Suppressor macrophage treated with lipopolysaccharide for 4 hours (primary cell): ENCODE measurements around the gene LBHD2.

Source experiments
- DNase-seq: peaks from one replicate; pipeline ENCODE4 v3.0.0-alpha.2; 2020

The LBHD2 gene

DNA sequence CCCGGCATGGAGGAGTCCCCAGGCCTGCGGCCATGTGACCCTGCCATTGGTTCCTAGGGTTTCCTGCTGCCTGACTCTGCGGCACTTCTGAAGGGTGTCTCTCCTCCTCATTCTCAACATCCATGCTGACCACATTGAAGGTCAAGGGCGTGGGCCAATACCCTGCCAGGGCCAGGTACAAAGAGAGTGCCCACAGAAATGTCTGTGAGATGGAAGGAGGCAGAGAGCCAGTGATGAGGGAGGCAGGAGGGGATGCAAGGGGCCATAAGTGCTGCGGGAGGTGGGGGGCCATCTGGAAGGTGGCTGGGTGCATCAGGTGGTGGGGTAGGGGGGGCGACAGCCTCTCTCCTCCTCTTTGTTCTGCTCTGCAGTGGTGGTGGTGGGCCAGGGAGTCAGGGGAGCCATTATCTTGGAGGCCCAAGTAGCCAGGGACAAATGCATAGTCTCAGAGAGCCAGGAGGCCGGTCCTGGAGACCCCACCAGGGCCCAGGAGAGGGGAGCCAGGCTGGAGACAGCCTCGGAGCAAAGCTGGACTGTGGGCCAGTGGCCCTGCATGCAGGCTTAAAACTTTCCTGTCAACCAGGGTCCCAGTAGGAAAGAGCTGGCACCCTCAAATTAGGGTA lies 13.6 kb upstream of the LBHD2 start:
- no peak for DNase-seq

DNA sequence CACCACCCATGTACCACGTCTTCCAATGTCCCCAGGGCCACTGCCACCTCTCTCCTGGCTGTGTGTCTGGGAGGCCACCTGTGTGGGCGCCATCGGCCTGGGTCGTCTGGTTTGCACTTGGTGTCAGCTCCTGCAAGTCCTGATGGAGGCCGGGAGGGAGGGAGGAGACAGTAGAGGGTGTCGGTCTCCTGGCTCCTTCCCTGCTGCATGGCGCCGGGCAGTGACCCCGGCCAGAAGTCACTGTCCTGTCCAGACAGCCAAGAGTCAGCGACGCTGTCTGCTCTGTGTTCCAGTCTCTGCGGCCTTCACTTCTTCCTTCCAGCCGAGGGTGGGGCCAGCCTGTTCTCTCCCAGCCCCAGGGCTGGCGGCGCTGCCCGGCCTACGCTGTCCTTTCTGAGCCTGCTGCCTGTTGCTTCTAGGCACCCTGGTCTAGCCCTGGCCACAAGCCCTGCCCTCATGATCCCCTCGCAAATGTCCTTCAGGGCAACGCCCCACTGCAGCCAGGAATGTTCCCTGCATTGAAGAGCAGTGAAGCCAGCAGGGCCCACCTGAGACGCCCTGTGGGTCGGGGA lies 13.0 kb upstream of the LBHD2 start:
- DNase-seq: no peak

DNA sequence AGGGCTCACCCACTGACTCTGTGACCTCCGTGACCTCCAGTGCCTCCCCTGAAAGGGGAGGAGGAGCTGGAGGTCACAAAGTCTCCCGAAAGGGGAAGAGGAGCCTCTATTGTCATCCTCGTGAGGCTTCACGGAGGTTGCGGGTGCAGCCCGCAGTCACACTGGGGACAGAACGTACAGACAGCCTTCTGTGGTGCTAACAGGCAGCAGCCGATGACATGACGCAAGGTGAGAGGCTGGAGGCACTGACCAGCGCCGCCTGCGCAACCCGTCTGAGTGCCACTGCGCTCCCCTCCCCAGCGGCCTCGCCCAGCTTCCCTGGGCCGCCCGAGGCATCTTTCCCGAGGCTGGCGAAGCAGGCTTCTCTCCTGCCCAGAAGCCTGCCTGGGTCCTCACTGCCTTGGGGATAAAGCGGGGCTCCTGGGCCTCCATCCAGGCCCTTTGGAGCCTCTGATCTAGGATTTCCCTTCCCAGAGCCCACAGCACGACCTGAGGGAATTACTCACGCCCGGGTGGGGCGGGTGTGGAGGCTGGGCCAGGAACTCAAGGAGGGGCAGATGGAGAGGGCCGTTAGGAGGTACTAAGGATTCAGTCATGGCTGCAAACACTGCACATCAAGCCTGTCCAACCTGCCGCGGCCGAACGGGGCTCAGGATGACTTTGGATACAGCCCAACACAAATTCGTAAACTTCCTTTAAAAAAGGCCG lies 12.3 kb upstream of the LBHD2 start:
- peak; percentile 24 for DNase-seq

DNA sequence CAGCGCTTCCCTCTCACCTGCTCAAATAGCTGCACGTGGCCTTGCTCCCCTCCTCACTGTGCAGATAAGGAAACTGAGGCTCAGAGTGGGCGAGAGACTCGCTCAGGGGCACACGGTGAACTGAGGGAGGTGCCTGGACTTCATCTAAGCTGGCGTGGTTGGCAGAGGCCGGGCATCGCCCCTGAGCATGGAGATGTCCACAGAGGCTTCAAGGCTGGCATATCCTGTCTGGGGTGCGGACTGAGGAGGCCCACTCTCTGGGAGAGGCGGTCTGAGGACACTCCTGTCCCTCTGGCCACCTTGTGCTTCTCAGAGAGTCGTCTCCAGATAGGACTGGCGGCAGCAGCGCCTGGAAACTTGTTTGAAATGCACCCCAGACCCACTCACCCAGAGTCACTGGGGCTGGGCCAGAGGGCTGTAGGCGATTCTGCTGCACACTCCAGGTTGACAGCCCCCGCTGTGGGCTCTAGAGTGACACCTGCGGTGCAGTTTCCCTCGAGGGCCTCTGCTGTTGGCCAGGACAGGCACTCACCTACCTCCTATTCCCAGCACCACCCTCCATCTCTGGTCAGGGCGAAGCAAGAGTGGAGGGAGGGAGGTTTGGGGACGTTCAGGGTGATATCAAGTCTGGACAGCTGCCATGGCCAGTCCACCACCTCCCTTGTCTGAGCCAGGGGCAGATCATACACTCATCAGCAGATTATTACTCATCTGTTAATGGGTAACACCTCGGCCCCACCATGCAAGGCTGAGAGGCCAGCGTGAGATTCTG lies 11.2 kb upstream of the LBHD2 start:
- DNase-seq: no peak

DNA sequence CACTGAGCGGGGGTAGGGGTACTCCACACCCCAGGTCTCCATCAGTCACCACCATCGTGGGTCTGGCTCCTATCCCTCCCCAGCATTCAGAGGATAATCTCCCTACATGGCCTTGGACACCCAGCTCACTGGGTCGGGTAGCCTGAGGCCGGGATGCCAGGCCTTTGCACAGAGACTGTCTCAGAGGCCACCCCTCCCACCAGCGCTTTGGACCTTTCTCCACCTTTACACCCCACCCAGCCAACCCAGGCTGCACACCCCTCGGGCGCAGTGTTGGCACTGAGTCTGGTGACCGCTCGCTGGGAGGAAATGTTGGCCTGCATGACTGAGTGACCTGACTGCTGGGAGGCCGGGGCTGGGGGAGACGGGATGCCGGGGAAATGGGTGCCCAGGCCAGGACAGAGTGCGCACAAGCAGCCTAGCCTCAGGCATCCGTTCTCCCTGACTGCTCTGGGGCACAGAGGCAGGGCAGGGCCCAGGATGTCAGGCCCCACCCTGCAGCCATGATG lies 10.6 kb upstream of the LBHD2 start:
- no peak for DNase-seq

DNA sequence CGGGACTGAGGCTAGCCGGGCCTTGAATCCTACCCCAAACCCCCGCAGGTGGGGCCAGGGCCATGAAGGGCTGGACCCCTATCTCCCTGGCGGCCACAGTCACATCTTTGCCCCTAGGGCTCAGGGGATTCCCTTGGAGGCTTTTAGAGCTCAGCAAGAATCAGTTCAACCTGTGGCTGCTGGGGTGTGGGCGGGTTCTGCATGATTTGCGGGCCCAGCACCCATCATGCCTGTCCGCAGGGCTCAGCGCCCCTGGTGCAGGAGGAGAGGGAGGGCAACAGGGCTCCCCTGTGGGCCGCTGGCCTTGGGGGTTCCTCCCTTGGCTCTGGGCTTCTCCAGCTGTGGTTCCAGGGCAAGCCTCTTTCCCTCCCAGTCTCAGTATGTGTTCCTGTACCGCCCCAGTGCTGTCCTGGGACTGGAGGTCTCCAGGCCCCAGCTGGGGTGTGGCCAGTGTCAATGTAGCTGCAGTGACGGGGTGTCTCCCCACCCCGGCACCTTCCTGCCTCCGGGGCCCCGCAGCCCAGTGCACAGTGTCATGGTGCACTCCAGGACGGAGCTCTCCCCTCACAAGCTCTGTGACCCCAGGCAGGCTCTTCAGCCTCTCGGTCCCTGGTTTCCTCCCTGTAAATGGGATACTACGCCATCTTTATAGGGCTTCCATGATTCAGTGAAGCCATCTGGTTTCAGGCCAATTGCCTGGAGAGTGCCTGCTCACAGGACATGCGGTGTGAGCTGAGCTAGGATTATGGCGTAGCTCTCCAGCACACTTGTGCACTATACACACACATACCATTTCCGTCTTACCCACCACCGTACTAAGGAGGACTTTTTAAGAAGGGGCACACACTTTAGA lies 9.9 kb upstream of the LBHD2 start:
- no peak for DNase-seq

DNA sequence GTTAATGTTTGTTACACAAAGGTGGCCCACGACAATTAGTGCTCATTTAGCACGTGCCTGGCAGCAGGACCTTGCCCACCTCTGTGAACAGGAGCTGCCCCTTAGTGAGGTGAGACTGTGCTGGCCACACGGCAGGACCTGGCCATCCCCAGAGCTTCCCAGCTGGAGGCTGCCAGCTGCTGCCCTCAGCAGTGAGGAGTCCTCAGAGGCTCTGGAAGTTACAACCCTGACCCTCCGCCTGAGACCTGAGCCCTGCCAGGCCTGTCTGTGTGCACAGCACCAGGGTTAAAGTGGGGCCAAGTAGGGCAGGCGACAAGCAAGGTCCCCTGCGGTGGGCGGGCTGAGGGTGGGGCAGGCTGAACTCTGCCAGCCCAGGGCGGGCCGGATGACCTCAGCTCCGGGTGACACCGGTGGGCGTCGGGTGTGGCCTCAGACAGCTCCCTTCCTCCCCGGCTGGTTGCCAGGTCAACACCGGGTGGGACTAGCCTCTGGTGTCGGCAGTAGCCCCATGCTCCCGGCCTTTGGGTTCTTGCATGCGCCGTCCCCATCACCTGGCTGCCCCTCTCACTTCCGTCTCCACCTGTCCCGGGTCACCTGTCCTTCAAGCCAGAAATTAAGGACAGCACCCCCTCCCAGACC lies 9.2 kb upstream of the LBHD2 start:
- peak; percentile 92 for DNase-seq

DNA sequence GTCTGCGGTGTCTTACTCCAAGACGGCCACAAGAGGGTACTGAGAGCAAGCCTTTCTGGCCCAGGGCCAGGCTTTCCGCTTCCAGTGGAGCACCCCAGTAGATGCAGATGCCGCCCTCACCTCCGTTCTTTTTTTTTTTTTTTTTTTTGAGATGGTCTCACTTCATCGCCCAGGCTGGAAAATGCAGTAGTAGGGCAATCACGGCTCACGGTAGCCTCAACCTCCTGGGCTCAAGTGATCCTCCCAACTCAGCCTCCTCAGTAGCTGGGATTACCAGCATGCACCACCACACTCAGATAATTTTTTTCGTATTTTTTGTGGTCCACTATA lies 5.6 kb upstream of the LBHD2 start:
- peak; percentile 86 for DNase-seq

DNA sequence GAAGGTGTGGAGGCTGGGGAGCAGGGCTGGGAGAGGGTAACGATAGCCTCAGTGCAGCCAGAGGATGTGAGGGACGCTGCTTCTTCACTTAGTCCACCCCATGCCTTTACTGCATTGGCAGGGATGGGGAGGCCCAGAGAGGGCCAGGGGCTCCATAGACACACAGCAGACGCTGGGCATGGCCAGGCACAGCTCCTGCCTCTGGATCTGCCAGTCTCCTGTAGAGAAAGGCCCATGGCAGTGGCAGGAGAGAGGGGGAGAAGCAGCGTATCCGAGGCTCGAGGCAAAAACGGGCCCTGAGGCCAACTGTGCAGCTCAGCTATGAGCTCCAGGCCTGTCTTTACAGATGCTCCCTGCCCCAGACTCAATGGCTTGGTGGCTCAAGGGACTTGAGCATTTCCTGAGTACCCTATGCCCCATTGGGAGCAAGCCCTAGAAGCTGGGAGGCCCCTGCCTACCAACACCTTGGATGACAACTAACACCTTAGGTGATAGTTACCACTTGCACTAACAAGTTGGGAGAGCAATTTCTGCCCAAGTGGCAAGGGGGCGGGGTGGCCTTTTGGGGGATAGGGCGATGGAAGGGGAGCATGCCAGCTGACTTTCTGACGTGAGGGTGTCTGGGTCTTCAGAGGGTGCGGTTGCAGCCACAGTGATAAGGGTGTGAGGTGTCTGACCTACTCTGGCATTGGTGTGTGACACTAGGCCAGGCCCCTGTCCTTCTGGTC lies 5.0 kb upstream of the LBHD2 start:
- no peak for DNase-seq

DNA sequence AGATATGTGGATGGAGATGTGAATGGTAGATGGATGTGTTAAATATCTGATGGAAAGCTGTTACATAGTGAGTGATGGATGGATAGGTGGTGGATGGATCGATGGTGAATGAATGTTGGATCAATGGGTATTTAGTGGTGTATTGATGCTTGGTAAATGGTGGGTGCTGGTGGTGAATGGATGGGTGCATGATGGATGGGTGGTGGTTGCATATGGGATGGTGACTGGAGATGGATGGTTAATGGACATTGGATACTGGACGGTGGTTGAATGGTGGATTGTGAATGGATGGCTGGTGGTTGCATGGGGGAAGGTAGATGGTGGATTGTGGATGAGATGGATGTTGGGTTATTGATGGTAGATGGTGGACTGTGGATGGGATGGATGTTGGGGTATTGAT lies 2.1 kb upstream of the LBHD2 start:
- DNase-seq: no peak

DNA sequence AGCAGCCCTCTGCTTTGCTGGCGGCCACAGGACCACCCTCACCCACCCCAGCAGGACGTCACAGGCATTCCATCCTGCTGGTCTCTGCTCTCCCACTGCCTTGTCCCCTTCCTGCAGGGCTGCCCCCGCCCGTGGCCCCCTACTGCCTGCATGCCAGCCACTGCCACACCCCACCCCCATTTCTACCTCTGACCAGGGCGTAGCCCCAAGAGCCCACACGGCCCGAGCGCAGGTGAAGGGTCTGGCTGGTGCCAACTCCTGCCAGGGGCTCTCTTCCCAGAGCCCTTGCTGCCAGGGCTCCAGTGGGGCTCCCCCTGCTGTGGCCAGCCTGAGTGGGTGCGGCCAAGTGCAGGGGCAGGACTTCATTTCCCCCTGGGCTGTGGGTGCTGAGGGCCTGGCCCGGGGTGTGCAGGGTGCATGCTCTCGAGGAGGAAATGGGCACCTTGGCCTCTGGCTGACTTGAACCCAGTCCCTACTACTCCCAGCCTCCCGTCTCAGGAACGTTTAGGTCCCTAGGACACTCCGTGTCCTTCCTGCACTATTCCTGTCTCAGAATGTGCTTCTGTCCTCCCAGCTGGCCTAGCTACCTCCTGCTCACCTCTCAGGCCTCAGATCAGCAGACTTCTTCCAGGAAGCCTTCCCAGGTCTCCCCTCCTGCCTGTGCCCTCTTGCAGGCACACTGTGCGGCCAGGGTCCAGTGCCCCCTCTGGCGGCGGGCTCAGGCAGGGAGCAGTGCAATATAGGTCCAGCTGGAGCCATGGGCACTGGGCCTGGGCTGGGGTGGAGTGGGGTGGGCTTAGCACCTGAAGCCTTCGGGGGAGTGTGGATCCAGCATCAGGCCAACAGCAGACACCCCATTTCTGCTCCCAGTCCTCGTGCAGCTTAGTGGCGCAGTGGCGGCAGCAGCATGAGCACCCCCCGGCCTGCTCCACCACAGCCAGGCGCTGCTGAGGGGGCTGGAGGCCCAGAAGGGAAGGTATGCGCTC lies 1.4 kb downstream of the LBHD2 start:
- DNase-seq: no peak

DNA sequence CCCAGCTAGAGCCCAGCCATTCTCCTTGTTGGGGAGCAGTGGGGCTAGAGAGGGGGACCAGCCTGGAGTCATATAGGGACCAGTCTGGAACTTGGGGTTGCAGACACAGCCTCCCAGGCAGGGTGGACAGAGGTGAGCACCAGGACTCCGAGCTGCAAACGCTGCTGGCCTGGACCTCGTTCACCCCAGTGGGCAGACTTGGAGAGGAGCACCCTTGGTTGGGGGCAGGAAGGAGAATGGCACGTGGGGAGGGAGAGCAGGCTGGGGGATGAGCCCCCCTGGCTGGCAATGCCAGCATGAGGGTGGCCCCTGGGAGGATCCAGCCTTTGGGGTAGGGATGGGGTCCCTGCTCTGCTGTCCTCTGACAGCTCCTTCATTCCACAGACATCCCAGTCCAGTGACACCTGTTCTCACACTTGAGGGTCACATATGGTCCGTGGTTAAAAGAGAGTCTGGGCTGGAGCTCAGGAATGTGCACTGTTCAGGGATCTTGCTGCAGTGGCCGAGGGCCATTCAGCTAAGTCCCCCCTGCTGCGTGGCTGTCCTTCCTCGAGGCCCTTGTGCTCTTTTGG lies 2.8 kb downstream of the LBHD2 start:
- no peak for DNase-seq

DNA sequence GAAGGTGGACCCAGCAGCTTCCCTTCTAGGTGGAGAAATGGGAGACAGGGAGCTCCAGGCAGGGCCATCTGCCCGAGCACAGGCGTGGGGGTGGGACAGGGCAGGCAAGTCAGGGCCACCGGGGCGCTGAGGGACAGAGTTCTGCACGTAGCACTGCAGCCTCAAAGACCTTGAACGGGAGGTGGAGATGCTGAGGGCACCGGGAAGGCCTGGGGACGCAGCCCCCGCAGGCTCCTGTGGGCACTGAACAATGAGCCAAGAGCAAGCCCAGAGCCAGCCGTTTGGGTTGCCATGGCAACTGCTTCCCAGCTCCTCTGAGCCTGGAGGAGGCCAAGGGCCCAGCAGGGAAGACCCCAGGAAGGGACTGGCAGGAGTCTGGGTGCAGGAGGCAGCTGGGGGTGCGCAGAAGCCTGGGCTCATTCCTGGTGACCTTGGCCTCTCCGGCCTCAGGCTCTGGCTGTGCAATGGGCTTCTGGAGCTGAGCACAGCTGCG lies 3.4 kb downstream of the LBHD2 start:
- DNase-seq: no peak

DNA sequence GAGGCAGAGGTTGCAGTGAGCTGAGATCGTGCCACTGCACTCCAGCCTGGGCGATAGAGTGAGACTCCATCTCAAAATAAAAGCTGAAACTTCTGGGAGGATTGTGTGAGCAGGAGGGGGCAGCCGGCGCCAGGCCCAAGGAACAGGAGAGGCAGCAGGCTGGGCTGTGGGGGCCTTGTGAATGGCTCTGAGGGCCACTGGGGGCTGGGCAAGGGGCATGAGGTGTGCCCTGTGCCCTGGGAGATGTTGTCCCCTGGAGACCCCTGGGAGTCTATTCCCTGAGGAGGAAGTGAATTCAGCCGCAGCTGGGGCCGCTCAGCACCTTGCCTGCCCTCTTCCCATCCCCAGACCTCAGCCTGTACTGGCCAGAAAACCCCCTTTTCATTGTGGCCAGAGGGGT lies 4.9 kb downstream of the LBHD2 start:
- no peak for DNase-seq

DNA sequence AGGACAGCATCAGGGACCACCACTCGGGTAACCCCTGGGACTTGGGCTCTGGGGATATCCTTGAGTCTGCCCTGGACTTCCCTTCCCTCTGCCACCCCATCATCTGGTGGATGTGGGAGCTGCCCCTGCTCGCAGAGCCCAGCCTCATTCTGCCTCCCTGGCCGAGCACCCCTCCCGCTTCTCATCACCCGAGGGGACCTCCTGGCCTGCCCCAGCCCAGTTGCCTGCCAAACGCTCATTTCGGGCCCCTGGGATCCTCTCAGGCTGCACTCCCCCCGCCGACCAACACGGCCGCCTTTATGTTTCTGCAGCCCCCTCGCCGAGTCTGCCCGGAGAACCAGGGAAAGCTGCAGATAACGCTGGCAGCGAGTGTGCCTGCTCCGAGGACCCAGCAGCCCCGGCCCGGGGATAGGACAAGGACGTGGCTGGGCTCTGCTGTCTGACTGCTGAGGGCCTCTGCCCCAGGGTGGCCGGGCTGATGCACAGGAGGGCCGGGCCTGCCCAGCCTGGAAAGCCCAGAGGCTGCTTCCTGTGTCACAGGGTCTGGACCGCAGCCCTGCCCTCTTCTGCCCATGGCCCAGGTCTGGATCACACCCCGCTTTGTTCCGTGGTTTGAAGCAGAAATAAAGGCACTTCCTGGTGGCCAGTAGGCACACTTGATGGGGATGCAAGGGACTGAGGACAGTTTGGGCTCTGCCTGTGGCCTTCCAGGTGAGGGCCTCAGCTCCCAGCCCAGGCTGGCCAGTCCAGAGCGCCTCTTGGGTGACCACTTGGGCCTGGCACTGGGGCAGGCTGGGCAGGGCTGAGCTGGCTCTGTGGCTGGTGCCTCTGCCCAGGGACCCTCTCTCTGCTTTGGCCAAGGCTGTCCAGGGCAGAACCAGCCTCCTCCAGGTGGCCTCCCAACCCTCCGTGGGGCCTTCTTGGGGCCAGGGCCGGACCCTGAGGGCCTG lies 5.7 kb downstream of the LBHD2 start:
- no peak for DNase-seq

DNA sequence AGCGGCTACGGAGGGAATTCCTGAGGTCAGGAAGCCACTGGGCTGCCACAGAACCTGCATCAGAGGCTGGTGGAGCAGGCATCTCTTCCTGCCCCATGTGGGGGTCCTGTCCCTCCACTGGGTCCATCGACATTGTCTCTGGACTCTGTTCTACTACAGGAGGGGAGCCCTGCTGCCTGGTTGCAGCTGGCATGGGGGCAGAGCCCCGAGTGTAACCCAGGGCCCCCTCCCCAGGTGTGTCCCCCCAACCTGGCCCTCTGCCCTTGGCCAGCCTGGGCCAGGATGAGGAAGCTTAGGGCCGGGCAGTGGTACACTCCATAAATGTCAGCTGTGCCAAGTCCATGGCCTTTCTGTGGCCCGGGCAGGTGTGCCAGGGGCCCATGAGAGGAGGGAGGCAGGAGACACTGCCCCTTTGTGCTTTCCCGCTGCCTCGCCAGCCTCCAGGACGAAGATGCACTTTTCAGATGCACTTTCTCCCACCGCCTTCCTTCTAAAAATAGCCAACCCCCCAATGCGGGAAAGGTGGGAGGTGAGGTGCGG lies 6.5 kb downstream of the LBHD2 start:
- DNase-seq: no peak

DNA sequence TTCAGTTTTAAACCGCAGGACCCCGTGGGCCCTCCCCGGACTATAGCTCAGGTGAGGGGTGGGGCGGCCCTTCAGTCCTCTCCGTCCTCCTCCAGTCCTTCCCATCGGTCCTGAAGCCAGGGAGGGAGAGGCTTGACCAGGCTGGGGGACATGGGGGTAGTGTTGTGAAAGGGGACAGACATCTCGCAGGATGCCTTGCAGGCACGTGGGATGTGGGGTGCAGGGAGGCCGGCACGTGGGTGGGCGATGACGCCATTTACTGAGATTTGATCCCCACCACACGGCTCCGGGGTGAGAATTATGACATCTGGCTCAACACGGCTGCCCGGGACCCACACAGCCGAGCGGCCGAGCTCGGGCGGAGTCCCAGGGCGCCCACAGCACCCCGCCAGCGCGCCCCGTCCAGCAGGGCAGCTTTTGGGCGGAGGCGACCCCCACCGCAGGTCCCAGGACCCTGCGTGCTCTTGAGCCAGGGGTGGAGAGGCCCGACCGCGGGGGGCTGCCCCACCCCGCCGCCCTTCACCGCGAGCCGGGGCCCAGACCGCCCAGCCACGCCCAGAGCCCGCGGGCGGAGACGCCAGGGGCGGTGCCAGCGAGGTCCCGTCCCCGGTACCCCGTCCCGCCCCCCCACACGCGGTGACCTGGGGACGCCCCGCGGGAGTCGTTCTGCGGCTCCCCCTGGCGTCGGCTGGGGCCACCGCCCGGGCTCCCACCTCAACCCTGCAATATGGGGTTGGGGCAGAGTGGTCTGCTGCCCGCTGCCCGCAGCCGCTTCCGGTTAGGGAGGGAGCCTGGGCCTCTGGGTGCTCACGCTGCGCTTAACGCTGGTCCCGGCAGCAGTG lies 7.3 kb downstream of the LBHD2 start:
- DNase-seq: peak; percentile 73
